ENCODE data around the gene AAMDC.

The AAMDC gene

DNA sequence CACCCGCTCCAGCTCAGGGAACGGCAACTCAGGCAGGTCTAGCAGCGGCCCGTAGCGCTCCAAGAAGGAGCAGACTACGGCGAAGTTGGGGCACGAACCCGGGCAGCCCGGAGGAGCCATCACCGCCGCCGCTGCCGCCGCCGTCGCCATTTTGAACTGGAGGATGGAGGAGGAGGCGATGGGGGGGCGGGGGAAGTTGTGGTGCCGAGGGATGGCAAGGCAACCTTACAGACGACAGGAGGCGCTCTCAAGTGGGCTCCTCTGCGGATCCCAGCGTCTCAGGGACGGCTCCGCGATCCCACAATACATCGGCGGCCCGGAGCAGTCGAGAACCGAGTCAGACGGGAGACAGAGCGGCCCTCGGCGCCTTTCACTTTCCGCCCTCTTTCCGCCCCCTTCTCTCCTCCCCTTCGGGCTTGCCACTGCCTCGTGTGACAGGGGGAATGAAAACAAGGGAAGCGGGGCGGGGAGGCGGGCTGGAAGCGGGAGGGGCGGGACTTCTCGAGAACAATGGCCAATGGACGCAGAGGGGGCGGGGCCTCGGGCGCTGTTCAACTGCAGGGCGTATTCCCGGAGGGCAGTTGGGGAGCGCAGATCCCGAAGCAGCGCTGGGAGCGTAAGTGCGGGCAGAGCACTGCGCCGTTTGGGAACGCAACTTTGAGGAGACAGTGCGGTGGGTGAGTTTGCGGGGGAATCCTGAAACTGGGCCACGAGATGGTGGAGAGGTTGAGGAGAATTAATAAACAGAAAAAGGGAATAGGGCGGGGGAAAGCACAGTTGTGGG is at the start of gene AAMDC, which contains the start of gene RSF1:
Gene AAMDC, plus strand, starts transcription at position 580 of the 784 bp plus-strand sequence. CDS start 21,353 bp downstream, outside the sequence.
Gene RSF1, minus strand, starts transcription at position 158 of the 784 bp plus-strand sequence. Its CDS starts 8 bp downstream, at position 150.
- peaks cover 16 to 24% of the 10 kb centered on the region in 2 donors for H3K4me1 ChIP-seq (ENCODE audit: control insufficient read depth in 1 of 2, insufficient read depth in 2 of 2, low read length in 2 of 2)
- no peaks in the 10 kb centered on the region for H3K27me3 ChIP-seq (ENCODE audit: control insufficient read depth in 1 of 2, insufficient read depth in 2 of 2, low read length in 2 of 2)
- peak within 1 kb of the TSS; percentile 98 to 100 for H3K4me3 ChIP-seq (ENCODE audit: low read depth in 1 of 2, low read length in 2 of 2)
- no peaks in the 10 kb centered on the region for H3K9me3 ChIP-seq (ENCODE audit: control insufficient read depth in 1 of 2, low read length in 2 of 2)
- H3K36me3 ChIP-seq (ENCODE audit: control insufficient read depth in 1 of 2, insufficient read depth in 2 of 2, low read length in 2 of 2), result no peaks in the 10 kb centered on the region
- peak within 1 kb of the TSS; percentile 88 to 90 for H3K9ac ChIP-seq (ENCODE audit: low read depth in 1 of 2, low read length in 2 of 2)
- peak within 1 kb of the TSS; percentile 87 for H3K27ac ChIP-seq (ENCODE audit: low read depth, low read length)

DNA sequence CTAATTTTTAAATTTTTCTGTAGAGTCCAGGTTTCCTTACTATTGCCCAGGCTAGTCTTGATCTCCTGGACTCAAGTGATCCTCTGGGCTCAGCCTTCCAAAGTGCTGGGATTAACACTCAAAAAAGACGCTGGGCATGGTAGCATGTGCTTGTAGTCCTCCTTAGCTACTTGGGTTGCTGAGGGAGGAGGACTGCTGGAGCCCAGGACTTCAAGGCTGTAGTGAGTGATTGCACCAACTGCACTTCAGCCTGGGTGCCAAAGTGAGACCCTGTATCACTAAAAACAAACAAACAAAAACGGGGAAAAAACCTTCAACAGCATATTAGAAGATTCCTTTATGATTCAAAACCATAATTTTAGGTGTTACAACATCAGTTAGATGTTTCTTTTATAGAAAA is 45.0 kb upstream of the AAMDC start:
- Histone ChIP-seq H3K4me3 (ENCODE audit: low read depth in 1 of 2, low read length in 2 of 2) (no peak overlapping the region), H3K4me1 (ENCODE audit: control insufficient read depth in 1 of 2, insufficient read depth in 2 of 2, low read length in 2 of 2) (peaks cover 0 to 6% of the 10 kb centered on the region in 2 donors), H3K36me3 (ENCODE audit: control insufficient read depth in 1 of 2, insufficient read depth in 2 of 2, low read length in 2 of 2) (no peaks in the 10 kb centered on the region), H3K9ac (ENCODE audit: low read depth in 1 of 2, low read length in 2 of 2) (no peak overlapping the region), H3K9me3 (ENCODE audit: control insufficient read depth in 1 of 2, low read length in 2 of 2) (no peaks in the 10 kb centered on the region), H3K27me3 (ENCODE audit: control insufficient read depth in 1 of 2, insufficient read depth in 2 of 2, low read length in 2 of 2) (no peaks in the 10 kb centered on the region), H3K27ac (ENCODE audit: low read depth, low read length) (no peak overlapping the region)

DNA sequence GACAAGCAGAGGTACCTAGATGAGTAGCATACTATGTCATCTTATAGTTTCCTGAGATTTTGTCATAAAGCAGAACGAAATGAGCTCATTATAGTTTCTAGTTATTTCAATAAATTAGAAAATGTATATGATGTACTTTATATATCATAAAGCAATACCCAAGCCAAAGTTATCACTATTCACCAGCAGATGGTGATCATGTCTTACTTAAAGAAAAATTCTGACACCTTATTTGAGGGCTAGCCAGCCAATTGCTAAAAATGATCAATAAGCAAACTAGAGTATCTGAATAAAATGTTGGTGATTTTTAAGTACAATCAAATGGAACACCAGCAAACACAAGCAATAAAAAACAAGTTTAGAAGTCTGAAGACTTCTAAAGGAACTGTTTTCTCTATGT is 44.5 kb upstream of the AAMDC start:
- Histone ChIP-seq H3K27me3 (ENCODE audit: control insufficient read depth in 1 of 2, insufficient read depth in 2 of 2, low read length in 2 of 2) (no peaks in the 10 kb centered on the region), H3K36me3 (ENCODE audit: control insufficient read depth in 1 of 2, insufficient read depth in 2 of 2, low read length in 2 of 2) (no peaks in the 10 kb centered on the region), H3K9me3 (ENCODE audit: control insufficient read depth in 1 of 2, low read length in 2 of 2) (no peaks in the 10 kb centered on the region), H3K4me3 (ENCODE audit: low read depth in 1 of 2, low read length in 2 of 2) (no peak overlapping the region), H3K27ac (ENCODE audit: low read depth, low read length) (no peak overlapping the region), H3K4me1 (ENCODE audit: control insufficient read depth in 1 of 2, insufficient read depth in 2 of 2, low read length in 2 of 2) (peaks cover 0 to 4% of the 10 kb centered on the region in 2 donors), H3K9ac (ENCODE audit: low read depth in 1 of 2, low read length in 2 of 2) (no peak overlapping the region)

GRCh38 chr11:77778118-77778517 is 42.8 kb upstream of the AAMDC start:
- no peaks in the 10 kb centered on the region for H3K9me3 ChIP-seq (ENCODE audit: control insufficient read depth in 1 of 2, low read length in 2 of 2)
- H3K4me1 ChIP-seq (ENCODE audit: control insufficient read depth in 1 of 2, insufficient read depth in 2 of 2, low read length in 2 of 2), result no peaks in the 10 kb centered on the region
- no peak overlapping the region for H3K27ac ChIP-seq (ENCODE audit: low read depth, low read length)
- no peaks in the 10 kb centered on the region for H3K36me3 ChIP-seq (ENCODE audit: control insufficient read depth in 1 of 2, insufficient read depth in 2 of 2, low read length in 2 of 2)
- no peak overlapping the region for H3K9ac ChIP-seq (ENCODE audit: low read depth in 1 of 2, low read length in 2 of 2)
- H3K27me3 ChIP-seq (ENCODE audit: control insufficient read depth in 1 of 2, insufficient read depth in 2 of 2, low read length in 2 of 2), result no peaks in the 10 kb centered on the region
- no peak overlapping the region for H3K4me3 ChIP-seq (ENCODE audit: low read depth in 1 of 2, low read length in 2 of 2)

DNA sequence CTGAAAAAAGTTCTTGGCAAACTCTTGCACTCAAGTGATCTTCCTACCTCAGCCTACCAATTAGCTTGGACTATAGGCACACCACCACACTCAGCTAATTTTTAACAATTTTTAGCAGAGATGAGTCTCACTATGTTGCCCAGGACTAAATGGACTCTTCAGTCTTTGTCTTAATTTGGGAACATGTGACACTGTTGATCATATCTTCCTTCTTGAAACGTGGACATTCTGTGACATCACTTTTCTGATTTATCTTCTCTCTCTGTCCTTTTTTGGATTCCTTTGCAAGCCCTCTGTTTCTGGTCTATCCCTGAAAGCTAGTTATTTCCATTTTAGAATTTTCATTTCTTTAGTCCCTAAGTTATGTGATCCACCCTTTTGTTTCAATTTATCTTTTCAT is 42.4 kb upstream of the AAMDC start:
- no peak overlapping the region for H3K9ac ChIP-seq (ENCODE audit: low read depth in 1 of 2, low read length in 2 of 2)
- H3K27me3 ChIP-seq (ENCODE audit: control insufficient read depth in 1 of 2, insufficient read depth in 2 of 2, low read length in 2 of 2), result no peaks in the 10 kb centered on the region
- H3K36me3 ChIP-seq (ENCODE audit: control insufficient read depth in 1 of 2, insufficient read depth in 2 of 2, low read length in 2 of 2), result no peaks in the 10 kb centered on the region
- H3K4me3 ChIP-seq (ENCODE audit: low read depth in 1 of 2, low read length in 2 of 2), result no peak overlapping the region
- no peak overlapping the region for H3K27ac ChIP-seq (ENCODE audit: low read depth, low read length)
- H3K4me1 ChIP-seq (ENCODE audit: control insufficient read depth in 1 of 2, insufficient read depth in 2 of 2, low read length in 2 of 2), result no peaks in the 10 kb centered on the region
- no peaks in the 10 kb centered on the region for H3K9me3 ChIP-seq (ENCODE audit: control insufficient read depth in 1 of 2, low read length in 2 of 2)

DNA sequence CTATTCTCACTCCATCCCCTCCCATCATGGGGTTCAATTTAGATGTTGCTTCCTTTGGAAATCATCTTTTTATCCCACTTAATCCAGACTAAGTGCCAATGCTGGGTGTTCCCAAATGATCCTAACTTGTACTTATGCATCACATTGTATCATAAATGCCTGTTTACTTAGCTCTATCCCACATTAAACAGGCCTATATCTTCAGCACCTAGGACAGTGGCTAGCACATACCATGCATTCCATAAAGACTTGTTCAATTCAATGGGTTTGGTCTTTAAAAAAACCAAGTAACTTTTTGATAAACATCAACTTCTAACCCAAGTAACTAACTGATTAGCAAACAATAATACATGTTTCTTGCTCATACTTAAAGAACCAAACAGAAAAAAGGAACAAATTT is 41.0 kb upstream of the AAMDC start:
- Histone ChIP-seq H3K4me3 (ENCODE audit: low read depth in 1 of 2, low read length in 2 of 2) (no peak overlapping the region), H3K4me1 (ENCODE audit: control insufficient read depth in 1 of 2, insufficient read depth in 2 of 2, low read length in 2 of 2) (no peaks in the 10 kb centered on the region), H3K36me3 (ENCODE audit: control insufficient read depth in 1 of 2, insufficient read depth in 2 of 2, low read length in 2 of 2) (no peaks in the 10 kb centered on the region), H3K9ac (ENCODE audit: low read depth in 1 of 2, low read length in 2 of 2) (no peak overlapping the region), H3K27ac (ENCODE audit: low read depth, low read length) (no peak overlapping the region), H3K27me3 (ENCODE audit: control insufficient read depth in 1 of 2, insufficient read depth in 2 of 2, low read length in 2 of 2) (no peaks in the 10 kb centered on the region), H3K9me3 (ENCODE audit: control insufficient read depth in 1 of 2, low read length in 2 of 2) (no peaks in the 10 kb centered on the region)

- Histone ChIP-seq H3K9ac (ENCODE audit: low read depth in 1 of 2, low read length in 2 of 2) (no peak overlapping the region), H3K9me3 (ENCODE audit: control insufficient read depth in 1 of 2, low read length in 2 of 2) (no peaks in the 10 kb centered on the region), H3K36me3 (ENCODE audit: control insufficient read depth in 1 of 2, insufficient read depth in 2 of 2, low read length in 2 of 2) (no peaks in the 10 kb centered on the region), H3K27me3 (ENCODE audit: control insufficient read depth in 1 of 2, insufficient read depth in 2 of 2, low read length in 2 of 2) (no peaks in the 10 kb centered on the region), H3K4me1 (ENCODE audit: control insufficient read depth in 1 of 2, insufficient read depth in 2 of 2, low read length in 2 of 2) (no peaks in the 10 kb centered on the region), H3K27ac (ENCODE audit: low read depth, low read length) (no peak overlapping the region), H3K4me3 (ENCODE audit: low read depth in 1 of 2, low read length in 2 of 2) (no peak overlapping the region)
Observed at GRCh38 chr11:77783025-77783424, 37.9 kb upstream of the AAMDC start.

GRCh38 chr11:77784572-77784971 is 36.4 kb upstream of the AAMDC start:
- H3K9me3 ChIP-seq (ENCODE audit: control insufficient read depth in 1 of 2, low read length in 2 of 2), result no peaks in the 10 kb centered on the region
- no peak overlapping the region for H3K9ac ChIP-seq (ENCODE audit: low read depth in 1 of 2, low read length in 2 of 2)
- H3K4me3 ChIP-seq (ENCODE audit: low read depth in 1 of 2, low read length in 2 of 2), result no peak overlapping the region
- H3K27ac ChIP-seq (ENCODE audit: low read depth, low read length), result no peak overlapping the region
- no peaks in the 10 kb centered on the region for H3K4me1 ChIP-seq (ENCODE audit: control insufficient read depth in 1 of 2, insufficient read depth in 2 of 2, low read length in 2 of 2)
- no peaks in the 10 kb centered on the region for H3K27me3 ChIP-seq (ENCODE audit: control insufficient read depth in 1 of 2, insufficient read depth in 2 of 2, low read length in 2 of 2)
- H3K36me3 ChIP-seq (ENCODE audit: control insufficient read depth in 1 of 2, insufficient read depth in 2 of 2, low read length in 2 of 2), result no peaks in the 10 kb centered on the region

DNA sequence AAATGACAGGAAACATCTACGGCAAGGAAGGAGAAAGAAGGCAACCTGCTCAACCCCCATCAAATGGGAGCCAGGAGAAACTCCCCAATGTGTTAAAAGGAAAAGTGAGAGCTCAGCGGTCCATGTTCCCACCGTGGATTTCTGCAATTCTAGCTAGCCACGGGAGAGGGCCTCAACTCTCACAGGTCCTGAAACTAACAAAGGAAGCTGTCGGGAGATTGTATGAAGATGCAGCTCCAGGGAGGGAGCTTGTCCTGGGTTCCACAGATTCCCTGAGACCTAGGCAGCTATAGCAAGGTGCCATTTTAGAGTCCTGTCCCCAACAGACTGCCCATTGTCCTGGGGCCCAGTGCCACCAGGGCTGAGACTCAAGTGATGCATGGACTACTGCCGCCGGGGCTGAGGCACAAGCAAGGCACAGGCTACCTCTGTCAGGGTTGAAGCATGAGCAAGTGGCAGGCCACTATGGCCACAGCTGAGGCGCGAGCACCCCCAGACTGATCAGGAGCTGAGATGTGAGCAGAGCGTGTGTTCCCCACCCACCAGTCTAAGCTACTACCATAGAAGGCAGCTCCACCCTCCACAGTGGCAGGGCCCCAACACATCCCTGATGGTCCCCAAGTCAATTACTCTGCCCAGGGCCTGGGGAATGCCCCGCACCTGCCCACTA is 31.7 kb upstream of the AAMDC start:
- no peaks in the 10 kb centered on the region for H3K4me1 ChIP-seq (ENCODE audit: control insufficient read depth in 1 of 2, insufficient read depth in 2 of 2, low read length in 2 of 2)
- no peaks in the 10 kb centered on the region for H3K27me3 ChIP-seq (ENCODE audit: control insufficient read depth in 1 of 2, insufficient read depth in 2 of 2, low read length in 2 of 2)
- H3K9me3 ChIP-seq (ENCODE audit: control insufficient read depth in 1 of 2, low read length in 2 of 2), result peaks cover 0 to 5% of the 10 kb centered on the region in 2 donors
- no peak overlapping the region for H3K27ac ChIP-seq (ENCODE audit: low read depth, low read length)
- H3K9ac ChIP-seq (ENCODE audit: low read depth in 1 of 2, low read length in 2 of 2), result no peak overlapping the region
- H3K36me3 ChIP-seq (ENCODE audit: control insufficient read depth in 1 of 2, insufficient read depth in 2 of 2, low read length in 2 of 2), result peaks cover 0 to 2% of the 10 kb centered on the region in 2 donors
- no peak overlapping the region for H3K4me3 ChIP-seq (ENCODE audit: low read depth in 1 of 2, low read length in 2 of 2)

GRCh38 chr11:77789731-77790476 is 31.0 kb upstream of the AAMDC start:
- H3K27ac ChIP-seq (ENCODE audit: low read depth, low read length), result no peak overlapping the region

More at GRCh38 chr11:77789731-77790476, 31.0 kb upstream of the AAMDC start:
- peaks cover 0 to 5% of the 10 kb centered on the region in 2 donors for H3K9me3 ChIP-seq (ENCODE audit: control insufficient read depth in 1 of 2, low read length in 2 of 2)
- H3K4me3 ChIP-seq (ENCODE audit: low read depth in 1 of 2, low read length in 2 of 2), result no peak overlapping the region
- no peak overlapping the region for H3K9ac ChIP-seq (ENCODE audit: low read depth in 1 of 2, low read length in 2 of 2)
- peaks cover 0 to 2% of the 10 kb centered on the region in 2 donors for H3K36me3 ChIP-seq (ENCODE audit: control insufficient read depth in 1 of 2, insufficient read depth in 2 of 2, low read length in 2 of 2)
- H3K4me1 ChIP-seq (ENCODE audit: control insufficient read depth in 1 of 2, insufficient read depth in 2 of 2, low read length in 2 of 2), result no peaks in the 10 kb centered on the region
- H3K27me3 ChIP-seq (ENCODE audit: control insufficient read depth in 1 of 2, insufficient read depth in 2 of 2, low read length in 2 of 2), result no peaks in the 10 kb centered on the region

Measured in duodenal mucosa (tissue), 2 donors.